HG02840 (cell line): ENCODE measurements around the gene NXPE4.
"Not testable (repeated sequence)": the region's sequence is repeated elsewhere in the genome, so short reads cannot be mapped to it uniquely, and the experiment has no call there.

Experiments used
- ATAC-seq: cut with Tn5 transposase; IDR thresholded peaks from one replicate; pipeline ENCODE4 v1.9.1; 2021; ENCODE audit warnings: mild to moderate bottlenecking, moderate library complexity, moderate number of reproducible peaks; ENCODE audit not compliant: unreplicated experiment, low FRiP score

The NXPE4 gene

DNA sequence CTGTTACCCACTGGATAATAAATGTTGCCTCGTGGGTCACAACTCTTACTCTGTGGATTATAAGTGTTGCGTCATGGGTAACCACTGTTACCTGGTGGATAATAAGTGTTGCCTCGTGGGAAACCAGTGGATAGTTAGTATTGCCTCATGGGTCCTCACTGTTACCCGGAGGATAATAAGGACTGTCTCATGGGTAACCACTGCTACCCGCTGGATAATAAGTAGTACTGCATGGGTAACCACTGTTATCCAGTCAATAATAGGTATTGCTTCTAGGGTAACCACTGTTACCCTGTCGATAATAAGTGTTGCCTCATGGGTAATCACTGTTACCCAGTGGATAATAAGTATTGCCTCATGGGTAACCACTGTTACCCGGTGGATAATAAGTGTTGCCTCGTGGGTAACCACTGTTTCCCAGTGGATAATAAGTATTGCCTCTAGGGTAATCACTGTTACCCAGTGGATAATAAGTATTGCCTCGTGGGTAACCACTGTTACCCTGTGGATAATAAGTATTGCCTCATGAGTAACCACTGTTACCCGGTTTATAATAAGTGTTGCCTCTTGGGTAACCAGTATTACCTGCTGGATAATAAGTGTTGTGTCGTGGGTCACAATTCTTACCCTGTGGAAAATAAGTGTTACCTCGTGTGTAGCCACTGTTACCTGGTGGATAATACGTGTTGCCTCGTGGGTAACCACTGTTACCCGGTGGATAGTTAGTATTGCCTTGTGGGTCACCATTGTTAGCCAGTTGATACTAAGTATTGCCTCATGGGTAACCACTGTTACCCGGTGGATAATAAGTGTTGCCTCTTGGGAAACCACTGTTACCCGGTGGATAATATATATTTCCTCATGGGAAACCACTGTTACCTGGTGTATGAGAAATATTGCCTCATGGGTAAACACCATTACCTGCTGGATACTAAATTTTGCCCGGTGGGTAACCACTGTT is 15.7 kb upstream of the NXPE4 start:
- no peak for ATAC-seq

DNA sequence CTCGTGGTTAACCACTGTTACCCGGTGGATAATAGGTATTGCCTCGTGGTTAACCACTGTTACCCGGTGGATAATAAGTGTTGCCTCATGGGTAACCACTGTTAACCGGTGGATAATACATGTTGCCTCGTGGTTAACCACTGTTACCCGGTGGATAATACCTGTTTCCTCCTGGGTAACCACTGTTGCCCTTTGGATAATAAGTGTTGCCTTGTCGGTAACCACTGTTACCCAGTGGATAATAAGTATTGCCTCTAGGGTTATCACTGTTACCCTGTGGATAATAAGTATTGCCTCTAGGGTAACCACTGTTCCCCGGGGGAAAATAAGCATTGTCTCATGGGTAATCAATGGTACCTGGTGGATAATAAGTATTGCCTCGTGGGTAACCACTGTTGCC is 15.0 kb upstream of the NXPE4 start:
- no peak for ATAC-seq

DNA sequence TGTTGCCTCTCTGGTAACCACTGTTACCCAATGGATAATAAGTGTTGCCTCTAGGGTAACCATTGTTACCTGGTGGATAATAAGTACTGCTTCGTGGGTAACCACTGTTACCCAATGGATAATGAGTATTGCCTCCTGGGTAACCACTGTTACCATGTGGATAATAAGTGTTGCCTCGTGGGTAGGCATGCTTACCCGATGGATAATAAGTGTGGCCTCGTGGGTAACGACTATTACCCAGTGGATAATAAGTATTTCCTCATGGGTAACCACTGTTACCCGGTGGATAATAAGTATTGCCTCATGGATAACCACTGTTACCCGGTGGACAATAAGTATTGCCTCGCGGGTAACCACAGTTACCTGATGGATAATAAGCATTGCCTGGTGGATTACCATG is 13.8 kb upstream of the NXPE4 start:
- ATAC-seq: no peak

DNA sequence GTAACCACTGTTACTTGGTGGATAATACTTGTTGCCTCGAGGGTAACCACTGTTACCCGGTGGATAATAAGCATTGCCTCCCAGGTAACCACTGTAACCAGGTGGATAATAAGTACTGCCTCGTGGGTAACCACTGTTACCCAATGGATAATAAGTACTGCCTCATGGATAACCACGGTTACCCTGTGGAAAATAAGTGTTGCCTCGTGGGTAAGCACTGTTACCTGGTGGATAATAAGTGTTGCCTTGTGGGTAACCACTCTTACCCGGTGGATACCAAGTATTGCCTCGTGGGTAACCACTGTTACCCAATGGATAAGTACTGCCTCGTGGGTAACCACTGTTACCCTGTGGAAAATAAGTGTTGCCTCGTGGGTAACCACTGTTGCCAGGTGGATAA is 13.0 kb upstream of the NXPE4 start:
- not testable (repeated sequence) for ATAC-seq

DNA sequence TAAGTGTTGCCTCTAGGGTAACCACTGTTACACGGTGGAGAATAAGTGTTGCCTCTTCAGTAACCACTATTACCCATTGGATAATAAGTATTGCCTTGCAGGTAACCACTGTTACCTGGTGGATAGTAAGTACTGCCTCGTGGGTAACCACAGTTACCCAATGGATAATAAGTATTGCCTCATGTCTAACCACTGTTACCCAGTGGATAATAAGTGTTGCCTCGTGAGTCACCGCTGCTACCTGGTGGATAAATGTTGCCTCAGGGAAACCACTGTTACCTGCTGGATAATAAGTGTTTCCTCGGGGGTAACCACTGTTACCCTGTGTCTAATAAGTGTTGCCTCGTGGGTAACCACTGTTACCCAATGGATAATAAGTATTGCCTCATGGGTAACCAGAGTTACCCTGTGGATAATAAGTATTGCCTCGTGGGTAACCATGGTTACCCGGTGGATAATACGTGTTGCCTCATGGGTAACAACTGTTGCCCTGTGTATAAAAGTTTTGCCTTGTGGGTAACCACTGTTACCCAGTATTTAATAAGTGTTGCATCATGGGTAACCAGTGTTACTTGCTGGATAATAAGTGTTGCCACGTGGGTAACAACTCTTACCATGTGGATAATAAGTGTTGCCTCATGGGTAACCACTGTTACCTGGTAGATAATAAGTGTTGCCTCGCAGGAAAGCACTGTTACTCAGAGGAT is 12.3 kb upstream of the NXPE4 start:
- no peak for ATAC-seq

DNA sequence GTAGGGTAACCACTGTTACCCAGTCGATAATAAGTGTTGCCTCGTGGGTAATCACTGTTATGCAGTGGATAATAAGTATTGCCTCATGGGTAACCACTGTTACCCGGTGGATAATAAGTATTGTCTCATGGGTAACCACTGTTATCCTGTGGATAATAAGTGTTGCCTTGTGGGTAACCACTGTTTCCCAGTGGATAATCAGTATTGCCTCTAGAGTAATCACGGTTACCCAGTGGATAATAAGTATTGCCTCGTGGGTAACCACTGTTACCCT is 11.2 kb upstream of the NXPE4 start:
- not testable (repeated sequence) for ATAC-seq

DNA sequence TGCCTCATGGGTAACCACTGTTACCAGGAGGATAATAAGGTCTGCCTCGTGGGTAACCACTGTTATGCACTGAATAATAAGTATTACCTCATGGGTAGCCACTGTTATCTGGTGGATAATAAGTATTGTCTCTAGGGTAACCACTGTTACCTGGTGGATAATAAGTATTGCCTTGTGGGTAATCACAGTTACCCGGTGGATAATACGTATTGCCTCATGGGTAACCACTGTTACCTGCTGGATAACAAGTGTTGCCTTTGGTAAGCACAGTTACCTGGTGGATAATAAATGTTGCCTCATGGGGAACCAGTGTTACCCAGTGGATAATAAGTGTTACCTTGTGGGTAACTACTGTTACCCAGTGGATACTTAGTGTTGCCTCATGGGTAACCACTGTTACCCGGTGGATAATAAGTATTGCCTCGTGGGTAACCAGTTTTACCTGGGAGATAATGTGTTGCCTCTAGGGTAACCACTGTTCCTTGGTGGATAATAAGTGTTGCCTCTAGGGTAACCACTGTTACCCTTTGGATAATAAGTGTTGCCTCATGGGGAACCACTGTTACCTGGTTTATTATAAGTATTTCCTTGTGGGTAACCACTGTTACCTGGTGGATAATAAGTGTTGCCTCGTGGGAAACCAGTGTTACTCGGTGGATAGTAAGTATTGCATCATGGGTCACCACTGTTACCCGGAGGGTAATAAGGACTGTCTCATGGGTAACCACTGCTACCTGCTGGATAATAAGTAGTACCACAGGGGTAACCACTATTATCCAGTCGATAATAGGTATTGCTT is 10.6 kb upstream of the NXPE4 start:
- no peak for ATAC-seq

DNA sequence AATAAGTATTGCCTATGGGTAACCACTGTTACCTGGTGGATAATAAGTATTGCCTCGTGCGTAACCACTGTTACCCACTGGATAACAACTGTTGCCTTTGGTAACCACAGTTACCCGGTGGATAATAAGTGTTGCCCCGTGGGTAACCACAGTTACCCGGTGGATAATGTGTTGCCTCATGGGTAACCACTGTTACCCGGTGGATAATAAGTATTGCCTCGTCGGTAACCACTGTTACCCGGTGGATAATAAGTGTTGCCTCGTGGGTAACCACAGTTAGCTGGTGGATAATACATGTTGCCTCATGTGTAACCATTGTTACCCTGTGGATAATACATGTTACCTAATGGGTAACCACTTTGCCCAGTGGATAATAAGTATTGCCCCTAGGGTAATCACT is 9.8 kb upstream of the NXPE4 start:
- ATAC-seq: no peak

DNA sequence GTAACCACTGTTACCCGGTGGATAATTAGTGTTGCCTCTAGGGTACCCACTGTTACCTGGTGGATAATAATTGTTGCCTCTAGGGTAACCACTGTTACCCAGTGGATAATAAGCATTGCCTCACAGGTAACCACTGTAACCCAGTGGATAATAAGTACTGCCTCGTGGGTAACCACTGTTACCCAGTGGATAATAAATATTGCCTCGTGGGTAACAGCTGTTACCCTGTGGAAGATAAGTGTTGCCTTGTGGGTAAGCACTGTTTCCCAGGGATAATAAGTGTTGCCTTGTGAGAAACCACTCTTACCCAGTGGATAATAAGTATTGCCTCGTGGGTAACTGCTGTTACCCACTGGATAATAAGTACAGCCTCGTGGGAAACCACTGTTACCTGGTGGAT is 9.3 kb upstream of the NXPE4 start:
- no peak for ATAC-seq

DNA sequence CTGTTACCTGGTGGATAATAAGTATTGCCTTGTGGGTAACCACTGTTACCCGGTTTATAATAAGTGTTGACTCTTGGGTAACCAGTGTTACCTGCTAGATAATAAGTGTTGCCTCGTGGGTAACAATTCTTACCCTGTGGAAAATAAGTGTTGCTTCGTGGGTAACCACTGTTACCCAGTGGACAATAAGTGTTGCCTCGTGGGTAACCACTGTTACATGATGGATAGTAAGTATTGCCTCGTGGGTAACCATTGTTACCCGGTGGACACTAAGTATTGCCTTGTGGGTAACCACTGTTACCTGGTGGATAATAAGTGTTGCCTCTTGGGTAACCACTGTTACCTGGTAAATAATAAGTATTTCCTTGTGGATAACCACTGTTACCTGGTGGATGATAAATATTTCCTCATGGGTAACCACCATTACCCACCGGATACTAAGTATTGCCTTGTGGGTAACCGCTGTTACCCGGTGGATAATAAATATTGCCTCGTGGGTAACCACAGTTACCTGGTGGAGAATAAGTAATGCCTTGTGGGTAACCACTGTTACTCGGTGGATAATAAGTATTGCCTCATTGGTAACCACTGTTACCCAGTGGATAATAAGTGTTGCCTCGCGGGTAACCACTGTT is 8.7 kb upstream of the NXPE4 start:
- ATAC-seq: no peak

DNA sequence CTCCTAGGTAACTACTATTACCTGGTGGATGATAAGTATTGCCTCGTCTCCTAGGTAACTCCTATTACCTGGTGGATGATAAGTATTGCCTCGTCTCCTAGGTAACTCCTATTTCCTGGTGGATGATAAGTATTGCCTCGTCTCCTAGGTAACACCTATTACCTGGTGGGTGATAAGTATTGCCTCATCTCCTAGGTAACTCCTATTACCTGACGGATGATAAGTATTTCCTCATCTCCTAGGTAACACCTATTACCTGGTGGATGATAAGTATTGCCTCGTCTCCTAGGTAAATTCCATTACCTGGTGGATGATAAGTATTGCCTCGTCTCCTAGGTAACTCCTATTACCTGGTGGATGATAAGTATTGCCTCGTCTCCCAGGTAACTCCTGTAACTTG is 7.6 kb upstream of the NXPE4 start:
- not testable (repeated sequence) for ATAC-seq

DNA sequence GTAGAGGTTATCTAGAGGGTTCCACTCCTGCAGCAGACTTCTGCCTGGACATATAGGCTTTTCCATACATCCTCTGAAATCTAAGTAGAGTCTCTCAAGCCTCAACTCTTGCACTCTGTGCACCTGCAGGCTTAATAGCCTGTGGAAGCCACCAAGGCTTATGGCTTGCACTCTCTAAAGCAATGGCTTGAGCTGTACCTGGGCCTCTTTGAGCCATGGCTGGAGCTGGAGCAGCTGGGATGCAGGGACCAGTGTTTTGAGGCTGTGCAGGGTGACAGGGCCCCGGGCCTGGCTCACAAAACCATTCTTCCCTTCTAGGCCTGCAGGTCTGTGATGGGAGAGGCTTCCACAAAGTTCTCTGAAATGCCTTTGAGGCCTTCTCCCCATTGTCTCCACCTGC is 2.9 kb upstream of the NXPE4 start:
- no peak for ATAC-seq

DNA sequence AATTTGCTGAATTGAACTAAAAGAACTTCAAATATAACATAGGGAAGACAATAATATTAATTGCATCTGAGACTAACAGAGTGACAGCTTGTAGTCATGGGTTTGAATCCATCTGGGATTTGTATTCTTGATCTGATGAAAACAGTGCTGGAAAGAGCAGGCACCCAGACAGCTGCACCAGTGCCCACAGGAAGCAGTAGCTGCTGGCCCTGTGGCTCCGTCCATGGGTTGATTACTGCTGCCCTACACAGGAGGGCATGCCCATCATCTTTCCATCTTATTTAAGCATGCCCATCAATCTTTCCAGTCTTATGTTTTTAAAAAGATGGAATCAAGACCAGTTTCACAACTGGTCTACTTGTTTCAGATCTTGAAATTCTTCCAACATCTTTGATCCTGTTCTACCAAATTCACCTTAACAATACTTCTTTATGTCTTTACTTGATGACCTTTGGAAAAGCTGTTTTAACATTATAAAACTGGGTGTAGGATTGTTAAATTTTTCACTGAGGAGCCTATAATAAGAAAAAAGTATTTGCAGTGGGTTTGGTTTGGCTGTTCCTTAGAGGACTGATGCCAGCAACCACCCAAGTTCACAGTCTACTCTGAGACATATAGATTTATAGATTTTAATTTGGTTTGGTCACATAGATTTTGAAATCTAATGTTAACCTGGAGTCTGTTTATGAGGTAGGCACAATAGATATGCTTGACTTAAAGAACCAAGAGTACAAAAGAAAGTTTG is 761 bp upstream of the NXPE4 start:
- ATAC-seq: no peak

DNA sequence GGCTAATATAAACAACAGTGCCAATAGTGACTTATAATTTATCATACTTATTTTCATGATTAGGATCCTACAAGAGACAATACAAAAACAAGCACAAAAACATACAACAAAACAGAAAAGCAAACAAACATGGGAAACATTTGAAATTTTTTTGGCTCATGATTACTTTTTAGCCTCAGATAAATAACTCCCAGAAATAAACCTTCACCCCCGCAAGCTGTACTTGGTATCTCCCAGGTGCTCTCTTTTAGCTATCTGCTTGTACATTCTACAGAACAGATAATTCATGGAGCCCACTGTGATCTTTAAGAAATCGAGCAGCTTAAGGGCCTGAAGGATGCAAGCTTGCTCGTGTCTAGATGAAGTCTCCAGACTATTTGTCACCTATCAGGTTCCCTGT is 883 bp downstream of the NXPE4 start:
- no peak for ATAC-seq

DNA sequence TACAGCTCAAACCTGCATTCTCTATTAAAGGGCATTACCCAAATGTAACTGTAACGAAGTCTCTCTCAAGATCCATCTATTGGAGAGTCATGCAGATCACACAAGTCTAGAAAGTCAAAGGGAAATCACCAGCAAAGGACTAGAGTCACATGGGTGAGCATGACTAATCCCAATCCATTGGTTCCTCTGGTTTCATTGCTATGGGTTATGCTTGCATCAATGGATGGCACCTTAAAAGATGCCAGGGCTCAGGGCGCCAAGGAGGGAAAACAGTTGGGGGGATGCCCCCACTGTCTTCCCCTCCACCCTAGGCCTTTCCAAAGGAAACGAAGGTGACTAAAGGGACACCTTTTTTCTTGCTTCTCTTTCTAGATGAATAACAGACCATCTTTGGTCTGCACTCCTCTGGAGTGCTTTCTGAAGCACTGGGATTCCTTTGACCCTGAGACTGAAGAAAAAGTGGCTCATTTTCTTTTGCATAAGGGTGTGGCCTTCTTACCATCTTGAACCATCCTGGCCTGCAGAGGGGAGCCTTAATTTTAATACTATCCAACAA is 8.1 kb downstream of the NXPE4 start:
- no peak for ATAC-seq

DNA sequence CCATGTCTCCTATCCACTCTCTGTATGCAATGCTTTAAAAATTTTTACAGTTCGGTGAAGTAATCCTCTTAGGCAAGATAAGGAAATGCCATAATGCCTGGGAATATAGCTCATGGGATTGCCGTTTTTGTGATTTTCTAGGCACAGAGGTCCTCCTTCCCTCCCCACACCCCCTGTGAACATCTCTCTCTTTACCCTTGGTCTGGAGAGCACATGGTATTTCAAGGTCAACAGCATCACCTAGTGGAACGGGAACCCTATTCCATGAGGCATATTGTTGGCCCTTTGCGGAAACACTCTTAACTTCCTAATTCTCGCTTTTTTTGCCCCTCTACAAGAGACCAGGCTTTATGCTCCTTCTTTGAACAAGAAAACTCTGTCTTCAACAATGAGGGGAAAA is 8.8 kb downstream of the NXPE4 start:
- ATAC-seq: no peak

DNA sequence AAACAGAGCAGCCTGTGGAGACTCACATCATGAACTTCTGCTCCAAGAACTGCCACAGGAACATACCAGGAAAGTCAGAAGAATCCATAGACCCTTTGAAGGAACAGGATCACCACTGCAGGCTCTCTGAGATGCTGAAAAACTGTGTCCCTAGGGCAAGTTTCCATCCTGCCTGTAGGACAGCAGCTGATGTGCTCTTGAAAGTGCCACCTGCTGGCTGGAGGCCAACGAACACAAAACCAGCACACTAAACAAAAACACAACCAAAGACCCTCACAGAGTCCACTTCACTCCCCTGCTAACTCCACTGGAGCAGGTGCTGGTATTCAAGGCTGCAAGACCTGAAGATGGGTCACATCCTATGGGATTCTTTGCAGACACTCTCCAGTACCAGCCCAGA is 23.9 kb downstream of the NXPE4 start:
- no peak for ATAC-seq

DNA sequence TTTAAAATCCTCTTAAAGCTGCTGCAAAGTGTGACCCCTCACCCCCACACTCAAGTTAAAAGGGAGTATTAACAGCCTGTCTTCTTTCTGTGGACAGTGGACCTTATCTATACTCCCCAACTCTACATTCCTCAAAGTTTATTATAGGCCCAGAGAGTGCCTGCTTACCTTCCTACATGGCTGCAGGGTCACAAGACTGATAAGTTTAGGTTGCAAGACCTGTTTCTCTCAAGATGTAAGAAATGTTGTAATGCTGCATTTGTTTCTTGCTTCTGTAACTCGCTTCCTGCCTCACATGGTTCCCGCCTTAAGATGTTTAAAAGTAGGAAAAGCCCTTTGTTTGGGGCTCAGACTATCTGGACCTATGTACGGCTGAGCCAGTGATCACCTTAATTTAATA is 25.8 kb downstream of the NXPE4 start:
- ATAC-seq: no peak

DNA sequence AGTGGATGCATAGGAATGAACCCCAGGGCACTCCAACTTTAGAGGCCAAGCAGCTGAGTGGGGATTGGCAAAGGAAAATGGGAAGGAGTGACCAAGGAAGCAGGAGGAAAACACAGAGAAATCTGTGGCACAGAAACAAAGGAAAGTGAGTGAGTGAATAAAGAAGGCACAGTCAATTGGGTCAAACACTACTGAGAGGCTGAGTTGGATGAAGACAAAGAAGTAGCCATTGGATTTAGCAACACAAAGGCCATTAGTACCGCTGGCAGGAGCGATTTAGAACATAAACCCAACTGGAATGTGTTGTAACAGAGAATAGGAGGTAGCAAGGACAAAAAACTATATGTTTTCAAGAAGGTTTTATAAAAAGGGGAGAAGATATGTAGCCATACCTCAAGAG is 29.3 kb downstream of the NXPE4 start:
- ATAC-seq: no peak

DNA sequence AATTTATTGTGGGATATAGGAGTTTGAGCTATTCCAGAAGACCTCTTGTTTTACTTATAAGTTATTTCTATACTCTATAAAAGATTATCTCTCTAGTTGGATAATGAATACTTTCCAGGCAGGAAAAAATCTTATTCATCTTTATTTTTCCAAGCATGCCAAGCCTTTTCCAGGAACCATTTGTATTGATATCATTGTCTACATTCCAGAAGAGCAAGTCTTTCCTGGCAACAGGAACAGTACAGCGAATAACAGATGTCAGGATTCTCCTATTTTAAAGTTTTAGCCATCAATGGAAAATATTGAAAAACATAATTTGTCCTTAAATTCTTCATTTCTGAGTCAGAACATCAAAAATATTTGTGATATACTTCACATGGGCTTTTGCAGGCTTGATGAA is 30.8 kb downstream of the NXPE4 start:
- ATAC-seq: no peak
